ENCODE results near the gene PDCD11.
A peak's percentile ranks its signal among the peaks of the same experiment; 100 is the strongest.

Gene PDCD11

GRCh38 chr10:103442031-103442461, 45.6 kb downstream of the PDCD11 start:
- H3K4me1 ChIP-seq (ENCODE audit: control insufficient read depth, insufficient read depth, low read length) = peaks cover 25% of the 10 kb centered on the region
- H3K9ac ChIP-seq (ENCODE audit: low read depth, low read length) = no peak overlapping the region
- H3K4me3 ChIP-seq (ENCODE audit: low read length) = no peak overlapping the region
- H3K9me3 ChIP-seq (replicated peaks; ENCODE audit: low read length) = no peaks in the 10 kb centered on the region
- no peak overlapping the region for H3K4me2 ChIP-seq (ENCODE audit: low read length)
- no peaks in the 10 kb centered on the region for H3K27me3 ChIP-seq (ENCODE audit: control insufficient read depth, insufficient read depth, low read length)
- H3K36me3 ChIP-seq (ENCODE audit: insufficient read depth, low read length) = peaks cover 94% of the 10 kb centered on the region

GRCh38 chr10:103443475-103444185, 47.2 kb downstream of the PDCD11 start:
- peaks cover 35% of the 10 kb centered on the region for H3K4me1 ChIP-seq (ENCODE audit: control insufficient read depth, insufficient read depth, low read length)
- H3K4me2 ChIP-seq (ENCODE audit: low read length) = no peak overlapping the region
- no peaks in the 10 kb centered on the region for H3K27me3 ChIP-seq (ENCODE audit: control insufficient read depth, insufficient read depth, low read length)
- H3K9ac ChIP-seq (ENCODE audit: low read depth, low read length) = no peak overlapping the region
- H3K4me3 ChIP-seq (ENCODE audit: low read length) = no peak overlapping the region
- no peaks in the 10 kb centered on the region for H3K9me3 ChIP-seq (replicated peaks; ENCODE audit: low read length)
- H3K36me3 ChIP-seq (ENCODE audit: insufficient read depth, low read length) = peaks cover 91% of the 10 kb centered on the region

GRCh38 chr10:103444478-103444877, 48.1 kb downstream of the PDCD11 start:
- no peak overlapping the region for H3K4me2 ChIP-seq (ENCODE audit: low read length)
- no peaks in the 10 kb centered on the region for H3K27me3 ChIP-seq (ENCODE audit: control insufficient read depth, insufficient read depth, low read length)
- H3K4me1 ChIP-seq (ENCODE audit: control insufficient read depth, insufficient read depth, low read length) = peaks cover 44% of the 10 kb centered on the region
- peaks cover 88% of the 10 kb centered on the region for H3K36me3 ChIP-seq (ENCODE audit: insufficient read depth, low read length)
- no peak overlapping the region for H3K9ac ChIP-seq (ENCODE audit: low read depth, low read length)
- no peak overlapping the region for H3K4me3 ChIP-seq (ENCODE audit: low read length)
- no peaks in the 10 kb centered on the region for H3K9me3 ChIP-seq (replicated peaks; ENCODE audit: low read length)

GRCh38 chr10:103445366-103445765, 48.9 kb downstream of the PDCD11 start:
- Histone ChIP-seq H3K4me3 (ENCODE audit: low read length) (no peak overlapping the region), H3K4me2 (ENCODE audit: low read length) (no peak overlapping the region), H3K27me3 (ENCODE audit: control insufficient read depth, insufficient read depth, low read length) (no peaks in the 10 kb centered on the region), H3K9me3 (replicated peaks; ENCODE audit: low read length) (no peaks in the 10 kb centered on the region), H3K36me3 (ENCODE audit: insufficient read depth, low read length) (peaks cover 88% of the 10 kb centered on the region), H3K4me1 (ENCODE audit: control insufficient read depth, insufficient read depth, low read length) (peaks cover 52% of the 10 kb centered on the region), H3K9ac (ENCODE audit: low read depth, low read length) (peak overlapping the region; percentile 67)

- Histone ChIP-seq H3K4me2 (ENCODE audit: low read length) (peak overlapping the region; percentile 23), H3K9ac (ENCODE audit: low read depth, low read length) (peak overlapping the region; percentile 67), H3K27me3 (ENCODE audit: control insufficient read depth, insufficient read depth, low read length) (no peaks in the 10 kb centered on the region), H3K4me3 (ENCODE audit: low read length) (no peak overlapping the region), H3K4me1 (ENCODE audit: control insufficient read depth, insufficient read depth, low read length) (peaks cover 58% of the 10 kb centered on the region), H3K9me3 (replicated peaks; ENCODE audit: low read length) (no peaks in the 10 kb centered on the region), H3K36me3 (ENCODE audit: insufficient read depth, low read length) (peaks cover 84% of the 10 kb centered on the region)
Measured at GRCh38 chr10:103445767-103446567, 49.5 kb downstream of the PDCD11 start.

- H3K36me3 ChIP-seq (ENCODE audit: insufficient read depth, low read length) = peaks cover 71% of the 10 kb centered on the region
- no peaks in the 10 kb centered on the region for H3K9me3 ChIP-seq (replicated peaks; ENCODE audit: low read length)
- no peak overlapping the region for H3K4me2 ChIP-seq (ENCODE audit: low read length)
- peaks cover 56% of the 10 kb centered on the region for H3K4me1 ChIP-seq (ENCODE audit: control insufficient read depth, insufficient read depth, low read length)
- no peak overlapping the region for H3K9ac ChIP-seq (ENCODE audit: low read depth, low read length)
- H3K27me3 ChIP-seq (ENCODE audit: control insufficient read depth, insufficient read depth, low read length) = no peaks in the 10 kb centered on the region
- H3K4me3 ChIP-seq (ENCODE audit: low read length) = no peak overlapping the region
Measured at GRCh38 chr10:103447187-103447586, 50.8 kb downstream of the PDCD11 start.

- H3K9ac ChIP-seq (ENCODE audit: low read depth, low read length) = no peak overlapping the region
- H3K36me3 ChIP-seq (ENCODE audit: insufficient read depth, low read length) = peaks cover 56% of the 10 kb centered on the region
- H3K4me2 ChIP-seq (ENCODE audit: low read length) = peak overlapping the region; percentile 55
- peaks cover 61% of the 10 kb centered on the region for H3K4me1 ChIP-seq (ENCODE audit: control insufficient read depth, insufficient read depth, low read length)
- peak overlapping the region; percentile 27 for H3K4me3 ChIP-seq (ENCODE audit: low read length)
- H3K27me3 ChIP-seq (ENCODE audit: control insufficient read depth, insufficient read depth, low read length) = no peaks in the 10 kb centered on the region
- H3K9me3 ChIP-seq (replicated peaks; ENCODE audit: low read length) = no peaks in the 10 kb centered on the region
Measured at GRCh38 chr10:103448746-103449145, 52.3 kb downstream of the PDCD11 start.

GRCh38 chr10:103449208-103450144, 53.0 kb downstream of the PDCD11 start:
- Histone ChIP-seq H3K4me2 (ENCODE audit: low read length) (peak overlapping the region; percentile 95), H3K4me3 (ENCODE audit: low read length) (peak overlapping the region; percentile 91), H3K36me3 (ENCODE audit: insufficient read depth, low read length) (peaks cover 48% of the 10 kb centered on the region), H3K4me1 (ENCODE audit: control insufficient read depth, insufficient read depth, low read length) (peaks cover 61% of the 10 kb centered on the region), H3K9me3 (replicated peaks; ENCODE audit: low read length) (no peaks in the 10 kb centered on the region), H3K27me3 (ENCODE audit: control insufficient read depth, insufficient read depth, low read length) (no peaks in the 10 kb centered on the region), H3K9ac (ENCODE audit: low read depth, low read length) (no peak overlapping the region)

GRCh38 chr10:103450201-103450695, 53.8 kb downstream of the PDCD11 start:
- Histone ChIP-seq H3K9me3 (replicated peaks; ENCODE audit: low read length) (no peaks in the 10 kb centered on the region), H3K4me2 (ENCODE audit: low read length) (peak overlapping the region; percentile 95), H3K4me1 (ENCODE audit: control insufficient read depth, insufficient read depth, low read length) (peaks cover 61% of the 10 kb centered on the region), H3K36me3 (ENCODE audit: insufficient read depth, low read length) (peaks cover 41% of the 10 kb centered on the region), H3K9ac (ENCODE audit: low read depth, low read length) (peak overlapping the region; percentile 89), H3K4me3 (ENCODE audit: low read length) (peak overlapping the region; percentile 91), H3K27me3 (ENCODE audit: control insufficient read depth, insufficient read depth, low read length) (no peaks in the 10 kb centered on the region)

- Histone ChIP-seq H3K9me3 (replicated peaks; ENCODE audit: low read length) (no peaks in the 10 kb centered on the region), H3K9ac (ENCODE audit: low read depth, low read length) (peak overlapping the region; percentile 89), H3K36me3 (ENCODE audit: insufficient read depth, low read length) (peaks cover 33% of the 10 kb centered on the region), H3K27me3 (ENCODE audit: control insufficient read depth, insufficient read depth, low read length) (no peaks in the 10 kb centered on the region), H3K4me1 (ENCODE audit: control insufficient read depth, insufficient read depth, low read length) (peaks cover 53% of the 10 kb centered on the region), H3K4me3 (ENCODE audit: low read length) (peak overlapping the region; percentile 91), H3K4me2 (ENCODE audit: low read length) (peak overlapping the region; percentile 95)
Measured at GRCh38 chr10:103451091-103451813, 54.8 kb downstream of the PDCD11 start.
